Measurements from ENCODE around the gene RNF166. TPM values are rescaled to one million over a fixed set of nuclear protein-coding genes. Genes with fewer than 3 reads are reported as not detected.

Gene RNF166
- total RNA-seq, 1 donor from 2014 or later, result 26.5 TPM

DNA sequence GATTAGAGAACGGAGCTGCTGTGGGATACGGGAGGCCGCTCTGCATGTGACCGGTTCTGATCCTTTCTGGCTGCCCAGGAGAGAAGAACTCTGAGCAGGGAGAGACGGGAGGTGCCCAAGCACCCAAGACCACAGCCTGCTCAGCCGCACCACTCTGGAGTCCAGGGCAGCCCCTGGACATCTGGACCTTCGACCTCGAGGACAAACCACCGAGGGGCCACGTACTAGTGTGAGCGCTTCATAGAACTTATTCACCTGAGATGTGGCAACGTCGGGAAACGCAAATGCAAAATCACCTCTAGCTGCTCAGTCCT, 5.9 kb downstream of the RNF166 start:
- Mint-ChIP-seq H3K4me3 (ENCODE audit: unreplicated experiment) (no peak overlapping the region), H3K36me3 (ENCODE audit: unreplicated experiment) (no peaks in the 10 kb centered on the region), H3K27me3 (ENCODE audit: unreplicated experiment) (peaks cover under 1% of the 10 kb centered on the region), H3K4me1 (ENCODE audit: low read depth, unreplicated experiment) (no peaks in the 10 kb centered on the region), H3K27ac (ENCODE audit: unreplicated experiment) (no peak overlapping the region), H3K9me3 (ENCODE audit: unreplicated experiment) (peaks cover 2% of the 10 kb centered on the region)
- no peak for DNase-seq
- TF ChIP-seq, protein P1, sequence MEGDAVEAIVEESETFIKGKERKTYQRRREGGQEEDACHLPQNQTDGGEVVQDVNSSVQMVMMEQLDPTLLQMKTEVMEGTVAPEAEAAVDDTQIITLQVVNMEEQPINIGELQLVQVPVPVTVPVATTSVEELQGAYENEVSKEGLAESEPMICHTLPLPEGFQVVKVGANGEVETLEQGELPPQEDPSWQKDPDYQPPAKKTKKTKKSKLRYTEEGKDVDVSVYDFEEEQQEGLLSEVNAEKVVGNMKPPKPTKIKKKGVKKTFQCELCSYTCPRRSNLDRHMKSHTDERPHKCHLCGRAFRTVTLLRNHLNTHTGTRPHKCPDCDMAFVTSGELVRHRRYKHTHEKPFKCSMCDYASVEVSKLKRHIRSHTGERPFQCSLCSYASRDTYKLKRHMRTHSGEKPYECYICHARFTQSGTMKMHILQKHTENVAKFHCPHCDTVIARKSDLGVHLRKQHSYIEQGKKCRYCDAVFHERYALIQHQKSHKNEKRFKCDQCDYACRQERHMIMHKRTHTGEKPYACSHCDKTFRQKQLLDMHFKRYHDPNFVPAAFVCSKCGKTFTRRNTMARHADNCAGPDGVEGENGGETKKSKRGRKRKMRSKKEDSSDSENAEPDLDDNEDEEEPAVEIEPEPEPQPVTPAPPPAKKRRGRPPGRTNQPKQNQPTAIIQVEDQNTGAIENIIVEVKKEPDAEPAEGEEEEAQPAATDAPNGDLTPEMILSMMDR (IDR thresholded peaks at IDR 0.05; ENCODE audit: partially characterized antibody, unreplicated experiment), result no peak

DNA sequence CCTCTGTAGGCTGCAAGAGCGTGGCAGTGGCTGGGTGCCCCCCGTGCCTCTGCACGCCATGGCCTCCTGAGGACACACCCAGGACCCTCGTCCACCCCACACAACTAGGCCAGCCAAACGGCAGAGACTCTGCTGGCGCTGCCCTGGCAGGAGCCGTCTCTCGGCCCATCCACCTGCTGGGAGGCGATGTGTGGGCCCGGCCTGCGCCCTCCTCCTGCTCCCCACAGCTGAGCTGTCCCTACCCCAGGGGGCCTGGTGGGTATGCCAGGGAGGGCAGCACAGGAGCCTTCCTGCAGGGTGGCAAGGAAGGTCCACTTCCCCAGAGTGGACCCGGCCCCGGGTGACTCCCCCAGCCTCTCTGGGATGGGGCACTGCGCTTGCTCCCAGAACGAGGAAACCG, 7.0 kb downstream of the RNF166 start:
- H3K9me3 Mint-ChIP-seq (ENCODE audit: unreplicated experiment), result peaks cover under 1% of the 10 kb centered on the region

DNA sequence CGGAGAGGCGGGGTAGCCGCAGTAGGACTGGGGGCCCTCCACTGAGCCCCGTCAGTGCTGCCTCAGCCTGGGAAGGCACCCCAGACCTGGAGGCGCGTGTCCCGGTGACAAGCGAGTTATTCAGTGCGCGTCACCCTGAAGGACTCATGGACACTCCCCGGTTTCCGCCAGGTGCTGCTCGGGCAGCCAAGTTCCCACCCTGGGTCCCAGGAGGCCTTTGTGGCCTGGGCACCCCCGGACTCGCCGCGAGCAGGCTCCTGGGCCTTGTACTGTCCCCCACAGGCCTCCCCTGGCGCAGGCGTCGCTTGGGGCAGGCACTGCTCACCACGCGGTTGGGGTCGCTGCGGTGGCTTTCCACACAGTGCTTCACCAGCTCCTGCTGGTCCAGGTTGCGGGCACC, 7.6 kb downstream of the RNF166 start:
- H3K4me1 Mint-ChIP-seq (ENCODE audit: low read depth, unreplicated experiment), result no peaks in the 10 kb centered on the region
- no peaks in the 10 kb centered on the region for H3K27me3 Mint-ChIP-seq (ENCODE audit: unreplicated experiment)
- TF ChIP-seq, protein P1 (IDR thresholded peaks at IDR 0.05; ENCODE audit: partially characterized antibody, unreplicated experiment), result no peak
- H3K4me3 Mint-ChIP-seq (ENCODE audit: unreplicated experiment), result no peak overlapping the region
- DNase-seq, result no peak
- no peaks in the 10 kb centered on the region for H3K36me3 Mint-ChIP-seq (ENCODE audit: unreplicated experiment)
- H3K27ac Mint-ChIP-seq (ENCODE audit: unreplicated experiment), result no peak overlapping the region
- no peaks in the 10 kb centered on the region for H3K9me3 Mint-ChIP-seq (ENCODE audit: unreplicated experiment)

More for the DNA sequence above, 7.0 kb downstream of the RNF166 start:
- Mint-ChIP-seq H3K4me3 (ENCODE audit: unreplicated experiment) (no peak overlapping the region), H3K27ac (ENCODE audit: unreplicated experiment) (no peak overlapping the region), H3K4me1 (ENCODE audit: low read depth, unreplicated experiment) (no peaks in the 10 kb centered on the region), H3K27me3 (ENCODE audit: unreplicated experiment) (no peaks in the 10 kb centered on the region), H3K36me3 (ENCODE audit: unreplicated experiment) (no peaks in the 10 kb centered on the region)
- DNase-seq, result no peak
- TF ChIP-seq, protein P1 (IDR thresholded peaks at IDR 0.05; ENCODE audit: partially characterized antibody, unreplicated experiment), result no peak

DNA sequence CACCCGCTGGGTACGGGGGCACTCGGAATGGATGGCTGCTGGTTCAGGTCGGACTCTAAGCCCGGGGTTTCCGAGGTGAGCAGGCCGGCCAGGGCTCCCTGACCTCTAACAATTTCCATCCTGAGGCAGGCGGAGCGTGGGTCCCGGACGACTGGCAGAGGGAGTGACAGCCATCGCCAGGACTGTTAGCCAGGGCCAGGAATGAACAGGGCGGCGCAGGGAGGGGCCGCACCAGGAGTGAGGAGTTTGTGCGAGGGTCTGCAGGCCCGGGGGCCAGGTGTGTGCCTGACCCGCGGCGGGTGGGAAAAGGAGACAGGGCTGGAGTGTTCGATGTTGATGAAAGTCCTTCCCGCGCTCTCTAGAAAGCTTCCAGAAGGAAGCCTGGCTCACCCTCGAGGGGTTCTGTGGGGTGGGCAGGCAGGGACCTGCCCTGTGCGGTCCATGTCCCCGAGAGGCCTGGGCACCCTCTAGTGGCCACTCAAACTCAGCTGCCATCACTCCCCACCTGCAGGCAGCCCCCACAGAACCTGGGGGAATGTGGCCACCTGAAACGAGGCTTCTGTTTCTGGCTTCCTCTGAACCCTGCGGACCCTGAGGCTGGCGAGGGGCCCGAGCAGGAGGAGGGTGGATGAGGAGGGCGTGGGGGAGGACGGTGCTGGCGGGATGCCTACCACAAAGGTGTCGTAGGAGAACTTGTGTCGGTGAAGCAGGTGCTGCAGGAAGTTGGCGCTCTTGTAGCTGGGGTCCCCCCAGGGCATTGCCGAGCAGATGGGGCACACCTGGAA, 8.2 kb downstream of the RNF166 start:
- Mint-ChIP-seq H3K27ac (ENCODE audit: unreplicated experiment) (no peak overlapping the region), H3K4me1 (ENCODE audit: low read depth, unreplicated experiment) (no peaks in the 10 kb centered on the region), H3K27me3 (ENCODE audit: unreplicated experiment) (no peaks in the 10 kb centered on the region), H3K9me3 (ENCODE audit: unreplicated experiment) (no peaks in the 10 kb centered on the region), H3K4me3 (ENCODE audit: unreplicated experiment) (no peak overlapping the region), H3K36me3 (ENCODE audit: unreplicated experiment) (no peaks in the 10 kb centered on the region)
- no peak for DNase-seq
- TF ChIP-seq, protein P1 (IDR thresholded peaks at IDR 0.05; ENCODE audit: partially characterized antibody, unreplicated experiment), result no peak

DNA sequence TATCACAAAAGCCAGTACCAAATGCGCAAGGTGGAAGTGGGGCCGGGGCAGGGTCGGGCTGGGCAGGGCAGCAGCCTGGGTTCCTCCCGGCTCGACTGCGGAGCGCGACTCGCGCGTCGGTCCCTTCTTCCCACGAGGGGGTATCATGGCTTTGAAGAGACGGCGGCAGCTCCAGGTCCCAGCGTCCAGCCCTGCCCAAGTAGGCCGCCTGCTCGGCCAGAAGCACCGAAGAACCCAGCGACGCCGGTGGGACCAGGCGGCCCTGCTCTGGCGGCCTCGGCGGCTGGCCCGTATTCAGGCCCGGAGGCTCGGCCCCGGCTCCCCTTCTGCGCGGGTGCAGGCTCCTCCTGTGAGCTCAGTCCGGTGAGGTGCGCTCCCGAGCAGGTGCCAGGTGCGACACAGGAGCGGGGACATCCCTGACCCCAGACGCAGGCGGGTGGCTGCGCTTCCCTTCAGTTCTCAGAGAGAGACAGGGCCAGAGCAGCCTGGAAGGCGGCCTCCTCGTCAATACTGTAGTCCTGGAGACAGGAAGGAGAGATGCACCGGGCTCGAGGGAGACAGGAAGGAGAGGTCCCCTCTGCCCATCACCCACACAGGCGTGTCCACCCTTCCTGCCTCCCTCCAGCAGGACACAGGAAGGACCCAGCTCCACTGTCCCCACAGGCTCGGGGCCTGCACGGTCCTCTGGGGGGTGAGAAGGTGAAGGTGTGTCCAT, 8.9 kb downstream of the RNF166 start:
- TF ChIP-seq, protein P1 (IDR thresholded peaks at IDR 0.05; ENCODE audit: partially characterized antibody, unreplicated experiment), result no peak
- Mint-ChIP-seq H3K27ac (ENCODE audit: unreplicated experiment) (no peak overlapping the region), H3K4me3 (ENCODE audit: unreplicated experiment) (no peak overlapping the region), H3K27me3 (ENCODE audit: unreplicated experiment) (no peaks in the 10 kb centered on the region), H3K36me3 (ENCODE audit: unreplicated experiment) (no peaks in the 10 kb centered on the region), H3K9me3 (ENCODE audit: unreplicated experiment) (no peaks in the 10 kb centered on the region), H3K4me1 (ENCODE audit: low read depth, unreplicated experiment) (no peaks in the 10 kb centered on the region)
- DNase-seq, result no peak
